Endothelial cell of umbilical vein (primary cell): ENCODE measurements around the gene SLC14A1. TPM values are rescaled to one million over a fixed set of nuclear protein-coding genes. Genes with fewer than 3 reads are reported as not detected.

Source experiments
- BruUV-seq: library from RNA; stranded (reverse); fragments of 400-500 nt; replicated peaks from 2 replicates; lab custom pipeline; 2021; lab: Mats Ljungman, UMichigan
- CTCF ChIA-PET: fragments of 300-600, 350-600 bp; sonication (Branson Sonifier 250); formaldehyde crosslinking; loops from one replicate; lab custom pipeline; 2021; ENCODE audit warnings: antibody characterized with exemption, inconsistent platforms; lab: Charles Lee
- POLR2A ChIA-PET: fragments of 300-600, 350-600 bp; sonication (Branson Sonifier 250); formaldehyde crosslinking; loops from one replicate; lab custom pipeline; 2021; ENCODE audit warnings: antibody characterized with exemption, inconsistent platforms; lab: Charles Lee
- DNase-seq: peaks from one replicate; pipeline ENCODE4 v3.0.0-alpha.2; 2011; ENCODE audit warnings: low read depth, low spot score
- FAIRE-seq: peaks from 2 replicates; lab custom pipeline; 2011; peaks lifted over from hg19 to GRCh38; lab: Jason Lieb, UNC
- H2AFZ ChIP-seq: 2 replicates; pipeline ENCODE4 v1.6.0; 2012; ENCODE audit warnings: low read depth, low read length, control low read depth, inconsistent platforms
- H3K27ac ChIP-seq: 2 replicates; pipeline ENCODE4 v1.5.1; 2011; ENCODE audit warnings: low read depth, mild to moderate bottlenecking, control low read depth, low read length, moderate library complexity; ENCODE audit not compliant: insufficient read depth
- H3K27me3 ChIP-seq, 2 experiments: 2 replicates each; pipeline versions ENCODE4 v1.6.0 to v1.6.1; 2011; ENCODE audit warnings: low read length in 2 of 2, mixed read lengths in 1 of 2; ENCODE audit not compliant: control insufficient read depth in 2 of 2, insufficient read depth in 2 of 2
- H3K36me3 ChIP-seq, 2 experiments: 2 replicates in 1 of 2; 3 replicates in 1 of 2; pipeline ENCODE4 v1.5.1; 2011; ENCODE audit warnings: low read length in 2 of 2, mild to moderate bottlenecking in 1 of 2, moderate library complexity in 1 of 2; ENCODE audit not compliant: control insufficient read depth in 2 of 2, insufficient read depth in 2 of 2; ENCODE audit errors: extremely low read depth in 1 of 2
- H3K4me1 ChIP-seq: 3 replicates; pipeline ENCODE4 v1.5.1; 2011; ENCODE audit warnings: mild to moderate bottlenecking, low read length; ENCODE audit not compliant: control insufficient read depth, insufficient read depth; ENCODE audit errors: extremely low read depth
- H3K4me2 ChIP-seq: 2 replicates; pipeline ENCODE4 v1.6.1; 2011; ENCODE audit warnings: low read length, control low read depth, mixed read lengths; ENCODE audit not compliant: insufficient read depth
- H3K4me3 ChIP-seq, 3 experiments: fragments of 200-600 bp in 1 of 3; sonication (generic), shearing (Covaris generic) in 1 of 3; replicated peaks in 1 of 3; 2 replicates each; pipeline ENCODE4 v1.5.1; 2011 to 2016; ENCODE audit warnings: control low read depth in 3 of 3, low read length in 3 of 3, mild to moderate bottlenecking in 2 of 3, inconsistent platforms in 1 of 3, low read depth in 1 of 3, moderate library complexity in 1 of 3; ENCODE audit not compliant: insufficient read depth in 1 of 3
- H3K79me2 ChIP-seq: 2 replicates; pipeline ENCODE4 v1.6.0; 2012; ENCODE audit warnings: low read length, inconsistent platforms; ENCODE audit not compliant: control insufficient read depth, insufficient read depth
- H3K9ac ChIP-seq: replicated peaks from 2 replicates; pipeline ENCODE3; 2011; ENCODE audit warnings: low read length, control low read depth; ENCODE audit not compliant: insufficient read depth; ENCODE audit errors: extremely low read depth
- H3K9me1 ChIP-seq: replicated peaks from 3 replicates; pipeline ENCODE4 v1.6.0; 2011; ENCODE audit warnings: mild to moderate bottlenecking, low read length; ENCODE audit not compliant: control insufficient read depth, insufficient read depth; ENCODE audit errors: extremely low read depth
- H3K9me3 ChIP-seq: replicated peaks from 2 replicates; pipeline ENCODE4 v1.5.1; 2012; ENCODE audit warnings: low read length, inconsistent platforms; ENCODE audit not compliant: control insufficient read depth, insufficient read depth
- H4K20me1 ChIP-seq: replicated peaks from 2 replicates; pipeline ENCODE3; 2011; ENCODE audit warnings: mild to moderate bottlenecking, low read length; ENCODE audit not compliant: control insufficient read depth, insufficient read depth; ENCODE audit errors: extremely low read depth
- CTCF ChIP-seq, 2 donors: IDR thresholded peaks; 1 replicate in 1 of 2; 2 replicates in 1 of 2; pipeline ENCODE4 v1.5.1; 2011; ENCODE audit warnings: low read length in 2 of 2, mild to moderate bottlenecking in 2 of 2, moderate library complexity in 2 of 2, control low read depth in 1 of 2, inconsistent platforms in 1 of 2, low read depth in 1 of 2; ENCODE audit not compliant: insufficient read depth in 1 of 2; ENCODE audit errors: extremely low read depth in 1 of 2
- EZH2 ChIP-seq: IDR thresholded peaks from 2 replicates; pipeline ENCODE4 v1.6.1; 2012; ENCODE audit warnings: borderline replicate concordance, low read depth, mild to moderate bottlenecking, moderate library complexity, low read length, inconsistent platforms; ENCODE audit not compliant: severe bottlenecking
- FOS ChIP-seq: IDR thresholded peaks from 2 replicates; pipeline ENCODE4 v1.6.1; 2011; ENCODE audit warnings: mild to moderate bottlenecking, low read length, moderate library complexity, borderline replicate concordance; ENCODE audit not compliant: insufficient read depth
- GATA2 ChIP-seq: IDR thresholded peaks from 2 replicates; pipeline ENCODE4 v1.7.0; 2011; ENCODE audit warnings: low read depth, mild to moderate bottlenecking, moderate library complexity, mixed read lengths, low read length; ENCODE audit not compliant: insufficient read length, insufficient read depth
- JUN ChIP-seq: IDR thresholded peaks from 2 replicates; pipeline ENCODE4 v1.6.1; 2011; ENCODE audit warnings: borderline replicate concordance, low read depth; ENCODE audit not compliant: insufficient read length, insufficient read depth
- MAX ChIP-seq: IDR thresholded peaks from 2 replicates; pipeline ENCODE4 v1.6.1; 2011; ENCODE audit not compliant: insufficient read depth, insufficient read length
- MYC ChIP-seq: IDR thresholded peaks from one replicate; pipeline ENCODE4 v1.6.1; 2011; ENCODE audit warnings: mild to moderate bottlenecking, low read depth, low read length
- POLR2A ChIP-seq: IDR thresholded peaks from 2 replicates; pipeline ENCODE4 v1.6.1; 2012; ENCODE audit warnings: low read depth, mild to moderate bottlenecking, control low read depth, low read length
- POLR2AphosphoS5 ChIP-seq: IDR thresholded peaks from 2 replicates; pipeline ENCODE4 v1.6.1; 2012; ENCODE audit warnings: low read depth, mild to moderate bottlenecking, control low read depth, low read length, moderate library complexity; ENCODE audit not compliant: insufficient read depth
- dilution Hi-C: fragments of 300-500 bp; cut with MboI; formaldehyde crosslinking; loops from one replicate; pipeline ENCODE4 v1.15.0; 2019; ENCODE audit warnings: low sequenced_read_pairs; ENCODE audit not compliant: extremely low pct_ligation_motif_present
- intact Hi-C: fragments of 100-400 bp; cut with micrococcal nuclease; formaldehyde crosslinking; loops from one replicate; pipeline ENCODE4 v1.10.0; 2022
- polyA plus RNA-seq, 4 experiments: library from polyadenylated mRNA; depleted of rRNA in 3 of 4; stranded (reverse) in 3 of 4; unstranded in 1 of 4; fragments of >200 nt; gene quantifications; 2 replicates each; pipeline versions ENCODE4 v1.2.1 to v1.2.3, GENCODE V29; 2011 to 2012; ENCODE audit warnings: missing spikeins in 1 of 4
- total RNA-seq: library from RNA; stranded (reverse); gene quantifications from 2 replicates; pipeline ENCODE4 v1.2.3, GENCODE V29; 2021

Gene SLC14A1
- total and polyA plus RNA-seq, 2 donors (not counting 3 experiments of a cell fraction or from before 2014, with no cell fraction given), result not detected

GRCh38 chr18:45730832-45731575, 7.0 kb downstream of the SLC14A1 start:
- FAIRE-seq, result no peak
- Histone ChIP-seq H3K9me3 (no peaks in the 10 kb centered on the region), H3K27ac (no peak overlapping the region), H4K20me1 (no peaks in the 10 kb centered on the region), H2AFZ (no peak overlapping the region), H3K27me3 (peaks cover 11 to 38% of the 10 kb centered on the region in 2 experiments), H3K9me1 (no peaks in the 10 kb centered on the region), H3K4me2 (no peak overlapping the region), H3K4me3 (no peak overlapping the region), H3K9ac (no peak overlapping the region), H3K79me2 (no peaks in the 10 kb centered on the region), H3K36me3 (no peaks in the 10 kb centered on the region), H3K4me1 (no peaks in the 10 kb centered on the region)
- ChIA-PET POLR2A (interaction anchor here (0.6 kb wide), 1 partner anchor 99 kb away, joined by 3 read pairs; no protein-coding TSS in a partner anchor), CTCF (interaction anchor here (1.0 to 15.3 kb wide), 8 partner anchors 8 to 149 kb away, joined by 3 to 307 read pairs (median 6); partner anchors contain the start of gene SLC14A1)
- TF ChIP-seq CTCF (IDR thresholded peaks at IDR 0.05; ENCODE audit: extremely low read depth in 1 of 2, insufficient read depth in 1 of 2, low read depth in 1 of 2, low read length in 2 of 2) (no peak), POLR2A (no peak), JUN (no peak), MYC (no peak)
- intact Hi-C loops, result no loop called here
- BruUV-seq, result no TSS peak
- no peak for DNase-seq
- dilution Hi-C loops, result no loop called here

- Histone ChIP-seq H4K20me1 (no peaks in the 10 kb centered on the region), H3K27me3 (peaks cover 10 to 42% of the 10 kb centered on the region in 2 experiments), H3K79me2 (no peaks in the 10 kb centered on the region), H3K36me3 (no peaks in the 10 kb centered on the region), H3K9me1 (no peaks in the 10 kb centered on the region), H3K9me3 (no peaks in the 10 kb centered on the region), H3K27ac (no peak overlapping the region), H3K9ac (no peak overlapping the region), H3K4me3 (no peak overlapping the region), H3K4me1 (no peaks in the 10 kb centered on the region), H3K4me2 (no peak overlapping the region), H2AFZ (no peak overlapping the region)
- no peak for TF ChIP-seq JUN
- no peak for TF ChIP-seq POLR2AphosphoS5
- TF ChIP-seq CTCF (IDR thresholded peaks at IDR 0.05; ENCODE audit: extremely low read depth in 1 of 2, insufficient read depth in 1 of 2, low read depth in 1 of 2, low read length in 2 of 2), result no peak
- no peak for TF ChIP-seq GATA2
- TF ChIP-seq EZH2, result no peak
- TF ChIP-seq MAX, result no peak
- no peak for TF ChIP-seq POLR2A
- no peak for TF ChIP-seq MYC
- no peak for TF ChIP-seq FOS
- ChIA-PET CTCF (interaction anchor here (1.4 to 15.3 kb wide), 6 partner anchors 8 to 147 kb away, joined by 3 to 307 read pairs (median 6); partner anchors contain the start of gene SLC14A1), POLR2A (no interaction called here)
- DNase-seq (no peak), FAIRE-seq (no peak)
- no TSS peak for BruUV-seq
- intact Hi-C loops, result no loop called here
- dilution Hi-C loops, result no loop called here
Measured at GRCh38 chr18:45731716-45732115, 7.7 kb downstream of the SLC14A1 start.
